ENCODE measurements around the gene CIP2A. TPM values are rescaled to one million over a fixed set of nuclear protein-coding genes. Genes with fewer than 3 reads are reported as not detected.

CIP2A gene
- total RNA-seq, 1 experiment from 2014 or later = 64.6 TPM

- DNase-seq (ENCODE audit: low read depth) = no peak
Measured at GRCh38 chr3:108564564-108564963, 24.7 kb downstream of the CIP2A start.

GRCh38 chr3:108562565-108562964, 26.7 kb downstream of the CIP2A start:
- DNase-seq (ENCODE audit: low read depth) = no peak

- DNase-seq (ENCODE audit: low read depth) = no peak
Measured at GRCh38 chr3:108555966-108556581, 33.2 kb downstream of the CIP2A start.

GRCh38 chr3:108554913-108555571, 34.2 kb downstream of the CIP2A start:
- DNase-seq (ENCODE audit: low read depth) = no peak

- no peak for DNase-seq (ENCODE audit: low read depth)
Measured at GRCh38 chr3:108554229-108554628, 35.0 kb downstream of the CIP2A start.

- DNase-seq (ENCODE audit: low read depth) = peak; percentile 47
Measured at GRCh38 chr3:108552267-108553159, 36.7 kb downstream of the CIP2A start.

GRCh38 chr3:108548886-108549285, 40.4 kb downstream of the CIP2A start:
- no peak for DNase-seq (ENCODE audit: low read depth)

GRCh38 chr3:108548304-108548703, 40.9 kb downstream of the CIP2A start:
- DNase-seq (ENCODE audit: low read depth) = peak; percentile 20

- DNase-seq (ENCODE audit: low read depth) = no peak
Measured at GRCh38 chr3:108546692-108547091, 42.5 kb downstream of the CIP2A start.

- DNase-seq (ENCODE audit: low read depth) = no peak
Measured at GRCh38 chr3:108546247-108546646, 43.0 kb downstream of the CIP2A start.

- DNase-seq (ENCODE audit: low read depth) = no peak
Measured at GRCh38 chr3:108538083-108538482, 51.2 kb downstream of the CIP2A start.

GRCh38 chr3:108528459-108529252, 60.6 kb downstream of the CIP2A start:
- DNase-seq (ENCODE audit: low read depth) = no peak

- no peak for DNase-seq (ENCODE audit: low read depth)
Measured at GRCh38 chr3:108527817-108528216, 61.4 kb downstream of the CIP2A start.

GRCh38 chr3:108527109-108527508, 62.1 kb downstream of the CIP2A start:
- DNase-seq (ENCODE audit: low read depth) = no peak

- no peak for DNase-seq (ENCODE audit: low read depth)
Measured at GRCh38 chr3:108525971-108526370, 63.3 kb downstream of the CIP2A start.

GRCh38 chr3:108525256-108525655, 64.0 kb downstream of the CIP2A start:
- DNase-seq (ENCODE audit: low read depth) = no peak

- DNase-seq (ENCODE audit: low read depth) = peak; percentile 66
Measured at GRCh38 chr3:108524537-108524936, 64.7 kb downstream of the CIP2A start.

GRCh38 chr3:108518895-108519294, 70.3 kb downstream of the CIP2A start:
- DNase-seq (ENCODE audit: low read depth) = no peak

GRCh38 chr3:108516881-108517280, 72.4 kb downstream of the CIP2A start:
- DNase-seq (ENCODE audit: low read depth) = no peak

- DNase-seq (ENCODE audit: low read depth) = peak; percentile 78
Measured at GRCh38 chr3:108513961-108514360, 75.3 kb downstream of the CIP2A start.

GRCh38 chr3:108512671-108513070, 76.6 kb downstream of the CIP2A start:
- no peak for DNase-seq (ENCODE audit: low read depth)

GRCh38 chr3:108511490-108511889, 77.7 kb downstream of the CIP2A start:
- no peak for DNase-seq (ENCODE audit: low read depth)

Measured in LHCN-M2 (cell line).